NCI-H2227 (cell line): ENCODE measurements around the gene PDE8A.

Experiments
- DNase-seq: peaks from one replicate; lab custom pipeline; 2025; ENCODE audit not compliant: unreplicated experiment; lab: John Stamatoyannopoulos, UW

The PDE8A gene

DNA sequence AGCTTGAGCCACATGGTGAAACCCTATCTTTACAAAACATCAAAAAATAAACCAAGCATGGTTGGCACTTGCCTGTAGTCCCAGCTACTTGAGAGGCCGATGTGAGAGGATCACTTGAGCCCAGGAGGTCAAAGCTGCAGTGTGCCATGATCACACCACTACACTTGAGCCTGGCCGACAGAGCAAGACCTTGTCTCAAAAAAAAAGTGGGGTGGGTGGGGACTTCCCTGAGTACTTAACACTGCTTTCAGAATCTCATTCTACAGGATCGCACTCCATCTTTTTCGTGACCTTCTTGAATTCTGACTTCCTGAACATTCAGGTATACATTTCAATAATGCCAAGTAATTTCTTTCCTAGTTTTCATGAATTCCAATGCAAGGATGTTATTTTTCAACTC is 91.3 kb downstream of the PDE8A start:
- DNase-seq = no peak

DNA sequence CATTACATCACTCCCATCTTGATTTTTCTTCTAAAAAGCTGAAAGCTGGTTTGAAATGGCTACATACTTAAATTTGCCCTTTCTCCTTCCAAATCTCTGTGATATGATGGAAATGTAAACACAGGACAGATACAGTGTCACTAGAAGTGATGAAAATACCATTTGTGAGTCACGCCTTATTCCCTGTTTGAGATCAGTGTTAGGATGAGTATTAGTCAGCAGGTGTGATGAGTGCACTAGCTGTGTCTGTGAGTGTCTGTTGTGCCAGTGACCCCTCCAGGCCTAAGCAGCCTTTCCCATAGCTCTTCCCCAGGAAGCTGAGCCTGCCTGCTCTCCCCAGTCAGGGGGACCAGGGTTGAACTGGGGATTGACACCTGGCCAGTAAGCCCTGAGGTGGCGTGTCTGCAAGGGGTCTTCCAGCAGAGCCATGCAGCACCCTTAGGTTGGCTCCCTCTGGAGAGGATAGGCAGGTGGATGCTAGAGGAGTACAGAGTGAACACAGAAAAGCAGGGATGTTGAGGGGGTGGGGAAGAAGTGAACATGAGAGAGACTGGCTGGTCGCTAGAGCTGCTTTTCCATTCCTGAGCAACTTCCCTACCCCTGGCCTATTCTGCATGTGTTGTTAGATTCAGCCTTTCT is 92.0 kb downstream of the PDE8A start:
- no peak for DNase-seq

GRCh38 chr15:85086855-85087254 is 105.2 kb downstream of the PDE8A start:
- DNase-seq = no peak

- no peak for DNase-seq
These were observed 106.6 kb downstream of the PDE8A start for GRCh38 chr15:85088300-85088699.

DNA sequence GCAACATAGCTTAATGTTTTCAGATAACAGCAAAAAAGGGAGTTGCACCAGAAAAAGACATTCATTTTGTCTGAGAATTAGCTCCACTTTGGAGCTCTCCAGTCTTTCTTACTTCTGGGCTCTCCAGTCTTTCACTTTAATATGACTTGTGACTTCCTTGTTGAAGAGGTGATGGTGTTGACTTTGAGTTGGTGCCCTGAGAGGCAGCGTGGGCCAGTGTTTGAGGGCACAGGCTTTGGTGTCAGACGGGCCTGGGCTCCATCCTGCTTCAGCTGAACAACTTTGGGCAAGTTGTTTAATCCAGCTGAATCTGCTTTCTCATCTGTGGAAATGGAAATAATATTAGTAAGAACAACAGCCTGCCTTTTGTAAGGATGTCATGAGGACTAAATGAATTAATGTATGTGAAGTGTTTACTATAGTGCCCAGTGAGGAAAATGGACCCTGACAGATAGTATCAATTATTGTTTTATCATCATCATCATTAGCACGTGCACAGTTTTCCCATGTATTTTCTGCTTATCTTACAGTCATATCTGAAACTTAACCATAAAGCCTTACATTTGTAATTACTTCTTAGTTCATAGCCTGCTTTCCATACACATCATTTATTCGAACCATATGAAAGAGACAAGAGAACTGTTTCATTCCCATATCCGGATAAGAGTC is 108.4 kb downstream of the PDE8A start:
- no peak for DNase-seq

- no peak for DNase-seq
These were observed 110.3 kb downstream of the PDE8A start for GRCh38 chr15:85091990-85092389.

DNA sequence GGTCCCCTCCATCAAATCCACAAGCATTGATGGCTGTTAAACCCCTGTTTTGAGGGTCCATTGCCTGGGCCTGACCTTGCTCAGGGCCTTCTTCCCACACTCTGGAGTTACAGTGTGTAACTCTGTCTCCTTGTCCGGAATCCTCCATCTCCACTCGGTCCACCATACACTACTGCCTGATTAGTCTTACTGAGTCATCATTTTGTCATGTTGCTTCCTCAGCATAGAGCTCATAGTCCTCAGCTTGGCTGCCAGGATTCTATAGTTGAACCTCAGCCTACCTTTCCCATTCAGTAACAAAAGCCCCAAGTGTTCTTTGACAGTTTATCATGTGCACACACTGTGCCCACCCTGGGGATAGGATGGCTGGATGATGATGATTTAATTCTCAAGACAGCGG is 113.0 kb downstream of the PDE8A start:
- DNase-seq = no peak

DNA sequence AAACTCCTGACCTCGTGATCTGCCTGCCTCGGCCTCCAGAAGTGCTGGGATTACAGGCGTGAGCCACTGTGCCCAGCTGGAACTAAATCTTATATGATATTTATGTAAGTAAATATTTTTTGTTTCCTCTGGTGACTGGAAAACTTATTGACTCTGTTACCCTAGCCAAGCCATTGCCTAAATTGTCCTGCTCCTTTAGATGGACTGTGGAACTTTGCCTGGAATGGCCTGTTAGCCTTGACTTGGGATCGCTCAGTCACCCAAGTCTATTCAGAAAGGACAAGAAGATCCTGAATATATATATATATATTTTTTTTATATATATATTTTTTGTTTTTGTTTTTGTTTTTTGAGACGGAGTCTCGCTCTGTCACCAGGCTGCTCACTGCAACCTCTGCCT is 113.9 kb downstream of the PDE8A start:
- no peak for DNase-seq

DNA sequence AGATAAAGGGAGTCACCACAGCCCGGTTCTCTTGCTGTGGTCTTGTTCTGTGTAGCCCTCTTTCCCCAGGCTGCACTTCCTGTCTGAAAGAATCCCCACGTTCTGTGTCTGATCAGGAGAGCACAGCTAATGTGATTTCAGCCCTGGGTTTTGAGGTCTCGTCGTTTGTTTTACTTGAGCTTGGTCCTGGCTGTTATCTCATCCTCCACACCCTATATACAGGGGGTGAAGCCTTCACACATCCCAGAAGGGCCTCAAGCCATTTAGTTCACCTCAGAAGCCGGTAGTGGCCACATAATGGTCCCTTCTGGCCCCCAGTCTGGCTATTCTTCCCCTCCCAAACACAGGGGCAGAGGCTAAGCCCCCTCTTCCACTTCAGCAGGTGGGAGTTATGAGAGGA is 115.6 kb downstream of the PDE8A start:
- no peak for DNase-seq

- no peak for DNase-seq
These were observed 116.1 kb downstream of the PDE8A start for GRCh38 chr15:85097725-85098124.

- no peak for DNase-seq
These were observed 117.6 kb downstream of the PDE8A start for GRCh38 chr15:85099195-85099803.

- DNase-seq = no peak
These were observed 118.7 kb downstream of the PDE8A start for GRCh38 chr15:85100186-85100937.

DNA sequence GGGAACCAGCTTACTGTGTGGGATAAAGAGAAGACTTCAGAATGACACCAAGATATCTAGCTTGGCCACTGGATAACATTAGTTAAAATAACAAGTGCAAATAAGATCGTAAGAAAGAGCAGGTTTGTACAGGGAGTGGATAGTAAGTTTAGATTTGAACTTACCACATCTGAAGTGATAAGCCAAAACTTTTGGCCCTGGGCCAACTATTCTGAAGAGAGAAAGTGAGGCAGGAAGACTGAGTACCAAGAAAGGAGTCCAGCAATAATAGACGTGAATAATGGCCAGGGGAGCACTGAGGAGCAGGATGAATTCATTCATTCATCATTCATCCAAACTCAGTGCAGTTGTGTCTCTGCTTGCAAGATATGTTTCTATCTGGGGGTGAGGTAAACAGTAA is 122.9 kb downstream of the PDE8A start:
- DNase-seq = no peak

DNA sequence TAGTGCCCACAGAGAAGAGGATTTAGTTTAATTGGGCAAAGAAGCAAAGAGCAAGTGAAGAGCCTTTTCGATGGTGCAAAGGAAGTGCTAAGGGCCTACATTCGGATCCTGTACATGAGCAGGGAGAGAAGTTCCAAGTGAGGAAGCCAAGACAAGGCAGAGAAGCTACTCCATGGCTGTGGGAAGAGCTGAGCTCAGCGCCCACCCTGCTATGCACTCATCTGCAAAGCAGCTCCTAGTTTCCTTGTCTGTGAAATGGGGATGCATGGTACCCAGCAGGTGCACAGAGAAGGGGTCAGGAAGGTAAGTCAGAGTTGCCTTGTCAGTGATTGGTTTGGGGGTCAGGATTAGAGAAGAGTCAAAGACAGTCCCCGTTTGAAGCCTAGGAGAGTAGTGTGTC is 126.5 kb downstream of the PDE8A start:
- no peak for DNase-seq

- DNase-seq = no peak
These were observed 127.7 kb downstream of the PDE8A start for GRCh38 chr15:85109333-85109732.

GRCh38 chr15:85112997-85113396 is 131.3 kb downstream of the PDE8A start:
- DNase-seq = no peak

GRCh38 chr15:85114886-85115285 is 133.2 kb downstream of the PDE8A start:
- no peak for DNase-seq

- DNase-seq = no peak
These were observed 134.4 kb downstream of the PDE8A start for GRCh38 chr15:85116066-85116465.

DNA sequence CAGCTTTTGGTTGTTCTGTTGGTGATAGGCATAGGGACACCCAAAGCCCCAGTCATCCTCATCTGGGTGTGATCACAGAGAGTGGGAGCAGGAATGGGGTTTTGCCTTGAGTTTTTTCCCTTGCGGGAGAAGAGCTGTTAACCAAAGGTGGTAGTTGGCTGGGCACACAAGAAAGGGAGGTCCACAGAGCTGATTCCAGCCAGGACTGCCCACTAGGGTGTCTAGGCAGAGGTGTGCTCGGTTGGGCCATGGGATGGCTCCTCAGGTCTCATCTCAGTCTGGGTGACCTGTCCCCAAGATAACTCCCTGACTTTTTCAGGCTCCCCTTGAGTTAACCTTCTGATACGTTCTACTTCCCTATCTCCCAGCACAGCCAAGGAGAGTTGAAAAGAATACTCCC is 134.8 kb downstream of the PDE8A start:
- no peak for DNase-seq

- no peak for DNase-seq
These were observed 135.4 kb downstream of the PDE8A start for GRCh38 chr15:85116925-85117646.

GRCh38 chr15:85118173-85118572 is 136.5 kb downstream of the PDE8A start:
- DNase-seq = no peak
